PFSK-1 (cell line): ENCODE results near the gene AADAT.

Experiments used
- FOXP2 ChIP-seq: optimal IDR thresholded peaks from 2 replicates; pipeline ENCODE3; 2011; ENCODE audit warnings: borderline replicate concordance, control low read depth, inconsistent platforms; ENCODE audit not compliant: insufficient read depth; ENCODE audit errors: extremely low read length, extremely low read depth
- POLR2AphosphoS5 ChIP-seq: IDR thresholded peaks from 2 replicates; pipeline ENCODE4 v1.6.1; 2012; ENCODE audit warnings: low read depth, mild to moderate bottlenecking, control low read depth, low read length, moderate library complexity
- REST ChIP-seq, 2 experiments: IDR thresholded peaks; 2 replicates each; pipeline versions ENCODE4 v1.6.1 to v1.8.0; 2011 to 2012; ENCODE audit warnings: low read depth in 2 of 2, low read length in 2 of 2, control low read depth in 1 of 2, inconsistent platforms in 1 of 2, mild to moderate bottlenecking in 1 of 2, moderate library complexity in 1 of 2; ENCODE audit not compliant: insufficient read depth in 1 of 2
- SIN3A ChIP-seq: IDR thresholded peaks from 2 replicates; pipeline ENCODE4 v1.6.1; 2012; ENCODE audit warnings: mild to moderate bottlenecking, low read length, moderate library complexity, borderline replicate concordance; ENCODE audit not compliant: insufficient read depth
- TAF1 ChIP-seq: IDR thresholded peaks from 2 replicates; pipeline ENCODE4 v1.6.1; 2012; ENCODE audit warnings: low read length, control low read depth, borderline replicate concordance; ENCODE audit not compliant: insufficient read depth

AADAT gene

DNA sequence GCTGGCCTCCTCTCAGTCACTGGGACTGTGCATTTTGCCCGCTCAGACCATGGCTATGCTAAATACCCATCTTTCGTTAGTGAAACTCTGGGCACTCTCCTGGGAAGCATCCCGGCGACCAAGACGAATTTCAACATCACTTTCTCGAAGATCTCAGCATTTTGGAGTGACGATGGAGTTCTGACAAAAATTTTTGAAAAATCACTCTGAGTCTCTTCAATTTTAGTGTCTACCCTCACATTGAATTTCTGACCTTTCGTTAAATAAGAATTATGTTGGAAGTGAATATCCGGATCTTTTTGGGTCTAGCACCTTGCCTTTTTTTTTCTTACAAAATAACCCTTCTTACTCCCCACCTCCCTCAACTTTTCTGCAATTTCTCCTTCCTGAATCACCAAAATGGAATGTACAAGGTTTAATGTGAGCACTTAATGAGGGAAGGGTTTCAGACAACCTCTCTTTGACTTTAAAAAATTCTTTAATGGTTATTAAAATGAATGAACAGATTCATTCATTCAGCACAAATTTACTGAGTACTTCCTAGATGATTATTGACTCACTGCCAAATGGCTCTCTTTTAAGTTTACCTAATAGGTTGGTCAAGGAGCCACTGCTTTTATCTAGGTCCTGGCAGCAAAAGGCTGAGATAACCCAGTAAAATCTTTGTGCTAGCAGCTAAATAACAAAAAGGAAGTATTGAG is 746 bp upstream of the AADAT start:
- TF ChIP-seq FOXP2, result no peak
- TF ChIP-seq REST (IDR thresholded peaks at IDR 0.05; ENCODE audit: insufficient read depth in 1 of 2, low read depth in 2 of 2, low read length in 2 of 2), result no peak
- TF ChIP-seq TAF1, result no peak
- no peak for TF ChIP-seq SIN3A
- no peak for TF ChIP-seq POLR2AphosphoS5

DNA sequence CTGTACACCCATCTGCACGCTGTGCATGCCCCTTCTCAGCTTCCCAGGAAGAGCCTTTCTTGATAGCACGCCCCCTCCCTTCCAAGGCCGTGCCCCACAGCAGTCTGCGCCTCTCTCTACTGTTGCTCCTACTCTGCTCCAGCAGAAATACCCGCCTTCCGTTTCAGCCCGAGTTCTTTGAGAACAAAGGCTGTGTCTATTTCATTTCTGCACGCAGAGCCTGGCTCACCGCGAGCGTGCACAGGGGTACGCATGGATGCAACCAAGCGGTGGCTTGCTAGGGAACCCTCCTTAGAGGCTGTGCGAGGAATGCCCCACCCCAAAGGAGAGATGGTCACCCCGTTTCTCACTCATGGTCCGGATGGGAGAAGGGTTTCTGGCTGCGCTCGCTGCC is 485 bp downstream of the AADAT start:
- no peak for TF ChIP-seq TAF1
- no peak for TF ChIP-seq POLR2AphosphoS5
- no peak for TF ChIP-seq FOXP2
- no peak for TF ChIP-seq SIN3A
- TF ChIP-seq REST (IDR thresholded peaks at IDR 0.05; ENCODE audit: insufficient read depth in 1 of 2, low read depth in 2 of 2, low read length in 2 of 2), result no peak

DNA sequence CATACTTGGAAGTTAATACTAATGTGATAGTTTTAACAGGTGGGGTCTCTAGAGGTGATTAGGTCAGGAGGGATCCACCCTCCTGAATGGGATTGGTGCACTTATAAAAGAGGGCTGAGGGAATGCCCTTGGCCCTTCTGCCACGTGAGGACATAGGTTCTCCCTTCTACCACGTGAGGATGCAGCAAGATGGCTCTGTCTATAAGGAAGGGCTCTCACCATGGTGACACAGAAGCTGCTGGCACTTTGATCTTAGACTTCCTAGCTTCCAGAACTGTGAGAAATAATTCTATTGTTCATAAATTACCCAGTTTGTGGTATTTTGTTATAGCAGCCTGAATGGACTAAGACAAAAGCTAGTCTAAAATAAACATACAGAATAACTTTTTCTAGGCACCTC is 1.0 kb downstream of the AADAT start:
- no peak for TF ChIP-seq SIN3A
- no peak for TF ChIP-seq TAF1
- no peak for TF ChIP-seq POLR2AphosphoS5
- no peak for TF ChIP-seq FOXP2
- TF ChIP-seq REST (IDR thresholded peaks at IDR 0.05; ENCODE audit: insufficient read depth in 1 of 2, low read depth in 2 of 2, low read length in 2 of 2), result no peak

- no peak for TF ChIP-seq POLR2AphosphoS5
- no peak for TF ChIP-seq TAF1
- no peak for TF ChIP-seq SIN3A
- no peak for TF ChIP-seq FOXP2
- TF ChIP-seq REST (IDR thresholded peaks at IDR 0.05; ENCODE audit: insufficient read depth in 1 of 2, low read depth in 2 of 2, low read length in 2 of 2), result no peak
These were observed 2.5 kb downstream of the AADAT start for GRCh38 chr4:170087163-170087700.

- TF ChIP-seq SIN3A, result no peak
- TF ChIP-seq POLR2AphosphoS5, result no peak
- no peak for TF ChIP-seq FOXP2
- no peak for TF ChIP-seq TAF1
- no peak for TF ChIP-seq REST (IDR thresholded peaks at IDR 0.05; ENCODE audit: insufficient read depth in 1 of 2, low read depth in 2 of 2, low read length in 2 of 2)
These were observed 6.2 kb downstream of the AADAT start for GRCh38 chr4:170083541-170083940.
